Stimulated activated CD4-positive, alpha-beta T cell treated with anti-CD3 and anti-CD28 coated beads, Interleukin-12 subunit alpha, Interleukin-12 subunit beta, amount 100 ng/mL, for 24 hours (primary cell): ENCODE measurements around the gene PSD4.

Source experiments
- DNase-seq, 2 experiments: peaks; one replicate each; pipeline ENCODE4 v3.0.0-alpha.2; 2020; ENCODE audit warnings: low read depth in 2 of 2

Gene PSD4

GRCh38 chr2:113142290-113142689, 31.5 kb upstream of the PSD4 start:
- DNase-seq: no peak

GRCh38 chr2:113144259-113144658, 29.5 kb upstream of the PSD4 start:
- DNase-seq: no peak

DNA sequence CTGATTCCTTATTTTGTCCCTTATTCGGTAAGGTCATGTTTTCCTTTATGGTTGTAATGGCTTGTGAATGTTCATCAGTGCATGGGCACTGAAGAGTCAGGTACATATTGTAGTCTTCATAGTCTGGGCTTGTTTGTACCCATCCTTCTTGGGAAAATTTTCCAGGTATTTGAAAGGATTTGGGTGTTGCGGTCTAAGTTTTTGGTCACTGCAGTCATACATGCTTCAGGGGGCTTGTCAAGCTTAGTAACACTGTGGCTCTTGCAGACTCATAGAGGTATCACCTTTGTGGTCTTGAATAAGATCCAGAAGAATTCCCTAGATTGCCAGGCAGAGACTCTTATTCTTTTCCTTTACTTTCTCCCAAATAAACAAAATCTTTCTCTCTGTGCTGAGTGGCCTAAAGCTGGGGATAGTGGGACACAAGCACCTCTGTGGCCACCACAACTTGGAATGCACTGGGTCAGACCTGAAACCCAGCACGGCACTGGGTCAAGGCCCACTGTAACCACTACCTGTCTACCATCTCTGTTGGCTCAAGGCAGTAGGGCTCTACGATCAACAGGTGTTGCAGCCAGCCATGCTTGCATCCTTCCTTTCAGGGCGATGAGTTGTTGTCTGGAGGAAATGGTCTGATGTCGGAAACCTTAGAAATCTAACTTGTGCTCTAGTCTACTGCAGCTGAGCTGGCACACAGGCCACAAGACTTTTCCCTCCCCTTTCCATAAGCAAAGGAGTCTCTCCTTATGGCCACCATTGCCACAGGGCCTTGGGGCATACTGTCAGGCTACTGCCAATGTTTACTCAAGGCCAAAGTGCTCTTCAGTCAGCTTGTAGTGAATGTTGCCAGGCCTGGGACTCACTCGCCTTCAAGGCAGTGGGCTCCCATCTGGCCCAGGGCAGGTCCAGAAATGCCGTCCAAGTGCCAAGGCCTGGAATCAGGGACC, 24.9 kb upstream of the PSD4 start:
- no peak for DNase-seq

GRCh38 chr2:113149553-113150257, 24.1 kb upstream of the PSD4 start:
- DNase-seq: no peak

DNA sequence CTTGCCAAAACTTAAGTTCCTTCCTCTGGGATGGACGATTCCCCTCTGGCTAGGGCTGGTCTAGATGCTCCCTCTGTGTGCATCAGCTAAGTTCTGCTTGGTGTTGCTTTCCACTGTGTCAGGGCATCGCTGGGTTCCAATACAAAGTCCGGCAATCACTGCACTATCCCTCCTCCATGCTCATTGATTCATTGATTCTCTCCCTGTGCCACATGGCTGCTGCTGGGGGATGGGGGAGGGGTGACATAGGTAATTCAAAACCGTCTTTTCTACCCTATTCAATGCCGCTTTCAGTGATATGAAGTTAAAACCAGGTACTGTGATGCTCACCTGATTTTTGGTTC, 23.5 kb upstream of the PSD4 start:
- DNase-seq: no peak

GRCh38 chr2:113155331-113155730, 18.4 kb upstream of the PSD4 start:
- DNase-seq: no peak

- no peak for DNase-seq
Observed at GRCh38 chr2:113156278-113157117, 17.3 kb upstream of the PSD4 start.

- no peak for DNase-seq
Observed at GRCh38 chr2:113157118-113157896, 16.5 kb upstream of the PSD4 start.

- DNase-seq: no peak
Observed at GRCh38 chr2:113157897-113158753, 15.6 kb upstream of the PSD4 start.

DNA sequence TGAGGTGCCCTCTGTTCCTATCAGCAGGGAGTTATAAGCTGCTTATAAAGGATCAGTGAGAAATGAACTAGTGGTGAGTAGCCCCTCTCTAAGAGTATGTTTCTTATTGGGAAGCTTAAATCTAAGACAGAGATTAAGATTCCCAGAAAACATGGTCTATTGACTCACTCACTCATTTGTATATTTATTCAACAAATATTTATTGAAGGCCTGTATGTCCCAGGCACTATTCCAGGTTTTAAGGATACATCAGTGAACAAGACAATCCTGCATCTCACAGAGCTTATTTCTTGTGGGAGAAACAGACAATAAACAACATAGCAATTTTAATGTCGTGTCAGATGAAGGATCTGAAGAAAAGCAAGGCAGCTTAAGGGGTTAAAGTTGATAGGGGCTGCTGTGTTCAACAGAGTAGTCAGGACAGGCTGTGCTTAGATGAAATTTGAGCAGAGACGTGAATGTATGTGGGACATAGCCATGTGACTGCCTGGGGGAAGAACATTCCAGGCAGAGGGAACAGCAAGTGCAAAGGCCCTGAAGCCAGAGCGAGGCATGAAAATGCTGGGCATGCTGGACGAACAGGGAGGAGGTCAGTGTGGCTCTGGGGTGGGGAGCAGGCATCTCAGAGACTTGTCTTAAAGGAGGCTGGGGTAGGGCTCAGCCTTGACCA, 14.8 kb upstream of the PSD4 start:
- DNase-seq: no peak

DNA sequence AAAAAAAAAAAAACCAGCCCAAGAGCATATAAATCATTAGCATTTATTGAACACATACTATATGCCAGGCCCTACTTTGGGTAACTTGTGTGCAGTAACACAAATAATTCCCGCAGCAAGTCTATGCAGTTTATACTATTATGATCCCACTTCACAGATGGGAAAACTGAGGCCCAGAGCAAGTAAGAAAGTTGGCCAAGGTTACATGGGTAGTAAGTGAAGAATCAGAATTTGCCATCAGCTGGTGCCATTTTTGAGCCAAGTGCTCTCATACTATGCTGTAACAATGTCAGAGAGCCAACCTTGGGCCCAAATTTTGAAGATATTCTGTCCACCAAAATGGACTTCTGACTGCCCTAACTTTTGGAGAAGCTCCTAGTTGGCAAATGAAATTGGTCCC, 13.5 kb upstream of the PSD4 start:
- no peak for DNase-seq

DNA sequence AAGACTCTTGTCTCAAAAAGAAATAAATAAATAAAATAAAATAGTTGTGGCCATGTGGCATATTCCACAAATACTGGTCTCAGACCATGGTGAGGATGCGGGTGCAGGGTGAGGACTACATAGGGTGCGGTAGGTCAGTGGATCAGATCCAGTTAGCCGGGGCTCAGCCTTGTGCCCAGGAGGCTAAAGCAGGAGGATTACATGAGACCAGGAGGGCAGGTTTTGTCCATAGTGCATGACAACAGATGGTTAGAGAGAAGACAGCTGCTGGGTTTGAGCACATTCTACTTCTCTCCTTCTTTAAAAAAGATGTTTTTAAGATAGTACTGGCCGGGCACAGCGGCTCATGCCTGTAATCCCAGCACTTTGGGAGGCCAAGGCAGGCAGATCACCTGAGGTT, 12.8 kb upstream of the PSD4 start:
- DNase-seq: no peak

DNA sequence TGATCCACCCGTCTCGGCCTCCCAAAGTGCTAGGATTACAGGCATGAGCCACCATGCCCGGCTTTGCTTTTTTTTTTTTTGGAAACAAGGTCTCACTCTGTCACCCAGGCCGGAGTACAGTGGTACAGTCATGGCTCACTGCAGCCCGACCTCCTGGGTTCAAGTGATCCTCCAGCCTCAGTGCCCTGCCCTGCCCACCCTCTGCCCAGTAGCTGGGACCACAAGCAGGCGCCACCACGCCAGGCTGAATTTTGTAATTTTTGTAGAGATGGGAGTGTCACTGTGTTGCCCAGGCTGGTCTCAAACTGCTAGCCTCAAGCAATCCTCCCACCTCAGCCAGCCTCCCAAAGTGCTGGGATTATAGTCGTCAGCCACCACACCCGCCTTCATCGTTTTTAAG, 11.6 kb upstream of the PSD4 start:
- no peak for DNase-seq

GRCh38 chr2:113162869-113163268, 10.9 kb upstream of the PSD4 start:
- no peak for DNase-seq

DNA sequence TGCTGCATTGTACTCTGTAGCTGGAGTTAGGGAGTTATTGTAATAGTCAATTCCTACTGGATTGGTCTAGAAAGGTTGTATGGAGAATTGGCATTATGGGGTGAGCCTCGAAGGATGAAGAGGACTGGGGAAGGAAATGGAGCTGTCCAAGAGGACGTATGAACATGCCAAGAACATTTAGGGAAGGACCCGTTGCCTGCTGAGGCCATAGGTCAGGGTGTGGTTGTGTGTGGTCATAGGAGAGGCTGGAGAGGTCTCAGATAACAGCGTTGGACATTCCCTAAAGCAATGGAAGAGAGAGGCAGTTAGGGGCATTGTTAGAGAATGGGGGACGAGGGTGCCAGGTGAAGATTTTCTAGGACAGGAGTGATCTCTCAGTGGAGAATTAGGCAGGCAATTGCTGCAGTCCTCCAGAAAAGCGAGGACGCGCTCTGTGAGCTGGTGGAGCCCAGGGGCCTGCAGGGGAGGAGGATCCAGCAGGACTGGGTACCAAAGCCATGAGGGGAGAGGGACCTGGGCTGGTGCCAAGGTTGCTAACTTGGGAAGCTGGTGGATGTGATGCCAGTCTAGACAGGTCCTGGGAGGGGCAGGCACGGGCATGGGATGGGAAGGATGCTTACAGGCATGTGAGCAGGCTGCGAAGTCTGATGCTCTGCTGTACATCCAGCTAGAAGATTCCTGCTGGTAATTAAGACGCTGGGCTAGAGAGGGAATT, 9.4 kb upstream of the PSD4 start:
- DNase-seq: no peak

GRCh38 chr2:113164930-113165585, 8.7 kb upstream of the PSD4 start:
- no peak for DNase-seq

DNA sequence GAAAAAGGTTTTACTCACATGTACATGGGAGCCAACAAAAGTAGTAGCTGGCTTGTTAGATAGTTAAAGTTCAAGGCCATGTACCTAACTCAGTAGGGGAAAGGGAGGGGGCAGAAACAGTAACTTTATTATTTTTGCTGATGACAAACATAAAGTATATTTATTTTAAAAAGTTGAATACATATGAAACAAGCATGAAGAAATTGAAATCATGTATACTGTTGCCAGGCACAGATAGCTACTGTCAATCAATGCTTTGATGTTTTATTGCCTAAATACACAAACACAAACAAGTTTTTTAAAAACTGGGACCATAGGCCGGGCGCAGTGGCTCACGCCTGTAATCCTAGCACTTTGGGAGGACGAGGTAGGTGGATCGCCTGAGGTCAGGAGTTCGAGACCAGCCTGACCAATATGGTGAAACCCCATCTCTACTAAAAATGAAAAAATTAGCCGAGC, 7.6 kb upstream of the PSD4 start:
- DNase-seq: no peak

- no peak for DNase-seq
Observed at GRCh38 chr2:113167115-113167932, 6.4 kb upstream of the PSD4 start.
